ENCODE measurements around the gene BICD2. TPM values are rescaled to one million over a fixed set of nuclear protein-coding genes. Genes with fewer than 3 reads are reported as not detected.

The BICD2 gene
- total RNA-seq, 1 donor: 40.6 TPM

DNA sequence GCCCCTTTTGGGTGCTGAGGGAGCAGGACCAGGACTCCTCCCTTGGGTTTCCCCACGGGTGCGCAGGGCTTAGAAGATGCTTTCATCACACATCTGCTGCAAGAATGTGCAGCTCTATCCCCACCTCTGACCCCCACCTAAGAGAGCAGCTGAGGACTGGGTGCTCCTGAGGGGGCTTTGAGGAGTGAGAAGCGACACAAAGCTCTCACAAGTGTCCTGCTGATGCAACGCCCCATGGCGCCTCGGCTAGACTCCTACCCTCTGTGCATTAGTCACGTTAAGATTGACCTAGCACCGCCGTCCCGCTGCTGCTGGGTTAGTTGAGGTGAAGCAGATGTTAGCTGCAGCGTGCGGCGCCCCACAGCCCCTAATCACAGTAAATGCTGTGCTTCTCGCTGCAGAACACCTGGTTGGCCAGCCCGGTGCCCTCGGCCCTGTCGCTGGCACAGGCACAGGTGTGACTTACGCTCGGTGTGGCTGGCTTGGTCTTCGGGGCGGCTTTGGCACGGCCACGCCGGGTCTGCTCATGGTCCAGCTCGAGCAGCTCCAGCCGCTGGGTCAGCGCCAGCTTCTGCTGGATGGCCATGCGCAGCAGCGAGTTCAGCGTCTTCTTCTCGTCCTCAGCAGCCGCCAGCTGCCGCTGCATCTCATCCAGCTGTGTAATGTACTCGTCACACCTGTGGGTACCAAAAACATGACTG is 49.7 kb downstream of the BICD2 start:
- peak; percentile 73 for DNase-seq (ENCODE audit: low read depth)
- H3K4me3 ChIP-seq (ENCODE audit: low read depth, low read length): no peak overlapping the region
- TF ChIP-seq, protein P1, sequence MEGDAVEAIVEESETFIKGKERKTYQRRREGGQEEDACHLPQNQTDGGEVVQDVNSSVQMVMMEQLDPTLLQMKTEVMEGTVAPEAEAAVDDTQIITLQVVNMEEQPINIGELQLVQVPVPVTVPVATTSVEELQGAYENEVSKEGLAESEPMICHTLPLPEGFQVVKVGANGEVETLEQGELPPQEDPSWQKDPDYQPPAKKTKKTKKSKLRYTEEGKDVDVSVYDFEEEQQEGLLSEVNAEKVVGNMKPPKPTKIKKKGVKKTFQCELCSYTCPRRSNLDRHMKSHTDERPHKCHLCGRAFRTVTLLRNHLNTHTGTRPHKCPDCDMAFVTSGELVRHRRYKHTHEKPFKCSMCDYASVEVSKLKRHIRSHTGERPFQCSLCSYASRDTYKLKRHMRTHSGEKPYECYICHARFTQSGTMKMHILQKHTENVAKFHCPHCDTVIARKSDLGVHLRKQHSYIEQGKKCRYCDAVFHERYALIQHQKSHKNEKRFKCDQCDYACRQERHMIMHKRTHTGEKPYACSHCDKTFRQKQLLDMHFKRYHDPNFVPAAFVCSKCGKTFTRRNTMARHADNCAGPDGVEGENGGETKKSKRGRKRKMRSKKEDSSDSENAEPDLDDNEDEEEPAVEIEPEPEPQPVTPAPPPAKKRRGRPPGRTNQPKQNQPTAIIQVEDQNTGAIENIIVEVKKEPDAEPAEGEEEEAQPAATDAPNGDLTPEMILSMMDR (IDR thresholded peaks at IDR 0.05; ENCODE audit: insufficient read depth, low read depth, low read length): no peak

DNA sequence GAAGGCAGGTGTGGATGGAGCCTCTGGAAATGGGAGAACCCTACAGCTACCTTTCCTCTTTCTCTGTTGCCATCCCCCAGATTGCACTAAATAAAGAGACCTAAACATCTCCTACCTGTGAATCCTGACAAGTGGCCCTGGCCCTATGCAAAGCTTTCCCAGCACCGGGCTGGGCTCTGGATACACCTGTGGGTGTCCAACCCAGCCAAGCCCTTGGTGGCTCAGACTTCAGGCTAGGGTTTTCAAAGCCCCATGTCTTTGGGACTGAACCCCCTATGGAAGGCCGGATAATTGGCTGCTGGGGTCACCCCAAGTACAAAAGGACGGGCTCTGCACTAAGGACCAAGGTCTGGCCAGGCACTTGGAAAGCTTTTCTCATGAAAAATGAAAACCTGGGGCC is 50.6 kb downstream of the BICD2 start:
- TF ChIP-seq, protein P1 (IDR thresholded peaks at IDR 0.05; ENCODE audit: insufficient read depth, low read depth, low read length): no peak
- no peak for DNase-seq (ENCODE audit: low read depth)
- no peak overlapping the region for H3K4me3 ChIP-seq (ENCODE audit: low read depth, low read length)

DNA sequence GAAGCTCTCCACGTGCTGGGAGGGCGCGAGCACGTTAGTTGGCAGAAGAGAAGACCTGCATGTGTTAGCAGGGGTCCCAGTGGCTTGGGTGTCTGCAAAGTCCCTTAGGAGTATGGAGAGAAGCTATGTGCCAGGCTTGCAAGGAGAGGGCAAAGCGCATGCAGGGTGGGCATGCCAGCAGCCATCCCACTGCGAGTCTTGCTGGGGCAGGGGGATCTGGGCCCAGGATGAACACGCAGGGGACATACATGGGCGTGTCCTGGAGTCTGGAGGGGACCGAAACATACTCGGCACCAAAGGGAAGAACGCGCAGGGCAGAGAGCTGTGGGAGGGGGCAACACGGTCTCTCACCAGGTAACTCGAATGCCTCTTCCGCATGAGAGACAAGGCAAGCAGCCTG is 51.1 kb downstream of the BICD2 start:
- no peak overlapping the region for H3K4me3 ChIP-seq (ENCODE audit: low read depth, low read length)
- TF ChIP-seq, protein P1 (IDR thresholded peaks at IDR 0.05; ENCODE audit: insufficient read depth, low read depth, low read length): no peak
- no peak for DNase-seq (ENCODE audit: low read depth)

DNA sequence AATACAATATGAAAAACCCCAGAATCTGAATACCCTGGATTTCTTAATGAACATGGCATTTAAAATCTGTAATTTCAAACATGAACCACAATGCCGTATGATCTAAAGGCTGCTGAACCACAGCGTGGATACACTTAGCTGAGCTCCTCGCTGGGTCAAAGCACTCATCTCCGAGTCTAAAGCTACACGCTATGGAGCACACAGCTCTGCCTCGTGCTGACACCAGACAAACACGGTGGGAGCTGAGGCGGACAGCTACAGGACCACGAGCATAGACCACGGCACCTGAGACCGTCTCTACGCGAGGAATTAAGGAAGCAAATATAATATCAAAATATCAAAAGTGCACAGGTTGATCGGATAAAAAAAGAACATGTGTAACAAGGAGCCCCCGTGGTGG is 51.9 kb downstream of the BICD2 start:
- H3K4me3 ChIP-seq (ENCODE audit: low read depth, low read length): no peak overlapping the region
- TF ChIP-seq, protein P1 (IDR thresholded peaks at IDR 0.05; ENCODE audit: insufficient read depth, low read depth, low read length): no peak
- DNase-seq (ENCODE audit: low read depth): no peak

DNA sequence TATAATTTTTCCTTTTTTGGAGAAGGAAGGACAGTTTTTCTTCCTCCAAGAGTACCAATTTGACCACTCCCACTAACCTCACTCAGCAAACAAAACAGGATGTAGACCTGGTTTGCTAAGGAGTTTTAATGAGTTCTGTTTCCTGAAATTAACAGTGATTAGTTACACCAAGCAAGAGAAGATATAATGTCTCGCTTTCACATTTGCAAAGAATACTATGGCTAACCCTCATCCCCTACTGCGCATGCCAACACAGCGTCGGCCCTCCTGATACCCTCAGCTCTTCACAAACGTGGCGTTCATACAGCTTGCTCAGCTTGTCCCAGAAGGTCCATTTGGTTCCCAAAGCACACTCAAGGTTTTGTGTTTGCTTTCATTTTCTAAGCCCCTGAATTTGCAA is 52.8 kb downstream of the BICD2 start:
- no peak for DNase-seq (ENCODE audit: low read depth)
- TF ChIP-seq, protein P1 (IDR thresholded peaks at IDR 0.05; ENCODE audit: insufficient read depth, low read depth, low read length): no peak
- H3K4me3 ChIP-seq (ENCODE audit: low read depth, low read length): no peak overlapping the region

DNA sequence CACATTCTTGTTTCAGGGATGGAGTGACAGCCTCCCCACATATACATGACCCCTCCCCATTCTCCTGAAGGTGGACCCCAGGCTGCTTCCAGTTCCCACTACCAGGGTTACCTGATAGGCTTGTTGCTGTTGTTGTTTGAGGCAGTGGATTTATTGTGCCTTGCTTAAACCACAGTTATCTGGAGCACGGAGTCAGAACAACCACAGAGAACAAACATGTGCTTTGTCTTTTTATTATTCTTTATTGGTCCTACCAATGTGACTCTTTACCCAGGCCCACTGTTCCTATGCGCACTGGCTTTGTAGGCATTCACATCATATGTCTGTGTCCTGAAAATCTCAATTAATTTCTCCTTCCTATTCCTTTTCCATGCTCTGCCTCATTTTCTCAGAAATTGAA is 53.5 kb downstream of the BICD2 start:
- no peak for DNase-seq (ENCODE audit: low read depth)
- H3K4me3 ChIP-seq (ENCODE audit: low read depth, low read length): no peak overlapping the region
- TF ChIP-seq, protein P1 (IDR thresholded peaks at IDR 0.05; ENCODE audit: insufficient read depth, low read depth, low read length): no peak

DNA sequence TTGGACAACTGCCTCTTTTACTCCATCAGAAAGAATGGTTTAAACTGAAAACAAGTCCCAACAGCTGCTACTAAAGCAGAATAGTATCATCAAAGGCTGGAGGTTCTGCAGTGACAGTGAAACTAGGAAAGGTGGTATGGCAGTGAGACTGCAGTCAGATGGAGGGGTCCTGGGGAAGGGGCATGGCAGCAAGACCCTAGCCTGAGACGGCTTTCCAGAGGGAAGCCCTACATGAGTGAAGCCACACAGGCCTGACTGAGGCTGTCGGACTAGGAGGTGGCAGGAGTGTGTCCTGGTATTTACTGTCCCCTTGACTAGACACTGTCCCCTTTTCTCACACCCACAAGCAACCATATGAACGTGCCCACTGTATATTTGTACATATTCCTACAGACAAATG is 54.3 kb downstream of the BICD2 start:
- no peak for DNase-seq (ENCODE audit: low read depth)
- TF ChIP-seq, protein P1 (IDR thresholded peaks at IDR 0.05; ENCODE audit: insufficient read depth, low read depth, low read length): no peak
- no peak overlapping the region for H3K4me3 ChIP-seq (ENCODE audit: low read depth, low read length)

Data from fibroblast of villous mesenchyme (primary cell).